ENCODE results near the gene RIPK3. TPM values are rescaled to one million over a fixed set of nuclear protein-coding genes. Genes with fewer than 3 reads are reported as not detected.

Gene RIPK3
- total RNA-seq, 3 donors from 2014 or later (not counting 1 experiment from before 2014, with no cell fraction given), result 36.1 to 58.2 (median 45.5) TPM

DNA sequence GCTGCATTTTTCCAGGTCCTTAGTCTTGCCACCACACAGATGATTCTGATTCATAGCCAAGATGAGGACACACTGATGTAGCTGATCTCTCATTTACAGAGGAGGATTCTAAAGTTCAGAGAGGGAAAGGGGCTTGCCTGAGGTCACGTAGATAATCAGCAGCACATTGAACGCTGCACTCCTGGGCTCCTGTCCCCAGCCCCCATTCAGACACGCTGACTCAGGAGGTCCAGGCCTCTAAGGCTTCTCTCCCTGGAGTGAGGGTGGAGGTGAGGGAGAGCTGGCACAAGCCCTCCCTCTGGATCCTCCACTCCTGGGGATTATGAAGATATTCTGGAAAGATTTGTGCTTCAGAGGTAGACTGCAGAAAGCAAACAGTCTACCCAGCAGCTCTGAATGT, 38.5 kb upstream of the RIPK3 start:
- H3K27me3 ChIP-seq (ENCODE audit: control insufficient read depth, insufficient read depth, low read length), result no peaks in the 10 kb centered on the region
- H3K9me3 ChIP-seq (ENCODE audit: control insufficient read depth, insufficient read depth, low read length), result no peaks in the 10 kb centered on the region
- no peaks in the 10 kb centered on the region for H3K36me3 ChIP-seq (ENCODE audit: control insufficient read depth, insufficient read depth, low read length)
- DNase-seq (no peak), ATAC-seq (no peak)
- H3K4me1 ChIP-seq (ENCODE audit: control insufficient read depth, insufficient read depth, low read length), result no peaks in the 10 kb centered on the region
- Mint-ChIP-seq H3K4me1 (no peaks in the 10 kb centered on the region), H3K27me3 (ENCODE audit: low read depth in 2 of 2) (peaks cover 0 to 7% of the 10 kb centered on the region in 2 donors), H3K9me3 (no peaks in the 10 kb centered on the region), H3K36me3 (no peaks in the 10 kb centered on the region), H3K4me3 (no peak overlapping the region), H3K27ac (no peak overlapping the region)
- H3K27ac ChIP-seq (ENCODE audit: low read length), result no peak overlapping the region
- no peak overlapping the region for H3K4me3 ChIP-seq (ENCODE audit: low read length)
- TF ChIP-seq, protein P1, sequence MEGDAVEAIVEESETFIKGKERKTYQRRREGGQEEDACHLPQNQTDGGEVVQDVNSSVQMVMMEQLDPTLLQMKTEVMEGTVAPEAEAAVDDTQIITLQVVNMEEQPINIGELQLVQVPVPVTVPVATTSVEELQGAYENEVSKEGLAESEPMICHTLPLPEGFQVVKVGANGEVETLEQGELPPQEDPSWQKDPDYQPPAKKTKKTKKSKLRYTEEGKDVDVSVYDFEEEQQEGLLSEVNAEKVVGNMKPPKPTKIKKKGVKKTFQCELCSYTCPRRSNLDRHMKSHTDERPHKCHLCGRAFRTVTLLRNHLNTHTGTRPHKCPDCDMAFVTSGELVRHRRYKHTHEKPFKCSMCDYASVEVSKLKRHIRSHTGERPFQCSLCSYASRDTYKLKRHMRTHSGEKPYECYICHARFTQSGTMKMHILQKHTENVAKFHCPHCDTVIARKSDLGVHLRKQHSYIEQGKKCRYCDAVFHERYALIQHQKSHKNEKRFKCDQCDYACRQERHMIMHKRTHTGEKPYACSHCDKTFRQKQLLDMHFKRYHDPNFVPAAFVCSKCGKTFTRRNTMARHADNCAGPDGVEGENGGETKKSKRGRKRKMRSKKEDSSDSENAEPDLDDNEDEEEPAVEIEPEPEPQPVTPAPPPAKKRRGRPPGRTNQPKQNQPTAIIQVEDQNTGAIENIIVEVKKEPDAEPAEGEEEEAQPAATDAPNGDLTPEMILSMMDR (IDR thresholded peaks at IDR 0.05), result no peak
- whole genome bisulfite sequencing (ENCODE audit: insufficient coverage), result 97% methylated on average over 3 of the region's 3 CpGs
- intact Hi-C loops (cut with micrococcal nuclease), result no loop called here

DNA sequence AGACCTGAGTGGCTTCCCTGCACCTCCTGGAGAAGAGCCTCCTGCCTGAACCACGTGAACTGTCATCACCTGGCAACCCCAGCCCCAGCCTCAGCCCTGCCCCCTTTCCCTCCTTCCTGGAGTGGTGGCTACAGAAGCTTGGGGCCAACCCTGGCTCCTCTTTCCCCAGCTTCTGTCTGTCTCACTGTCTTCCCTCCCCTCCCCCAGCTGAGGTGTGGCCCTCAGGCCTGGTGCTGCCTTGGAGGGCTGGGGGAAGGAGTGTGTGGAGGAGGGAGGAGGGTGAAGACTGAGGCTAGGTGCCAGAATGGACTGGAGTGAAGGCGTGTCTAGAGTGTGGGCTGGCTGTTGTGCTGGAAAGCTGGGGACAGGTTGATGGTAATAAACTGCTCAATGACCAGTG, 37.9 kb upstream of the RIPK3 start:
- no peaks in the 10 kb centered on the region for H3K27me3 ChIP-seq (ENCODE audit: control insufficient read depth, insufficient read depth, low read length)
- TF ChIP-seq, protein P1 (IDR thresholded peaks at IDR 0.05), result no peak
- no peaks in the 10 kb centered on the region for H3K36me3 Mint-ChIP-seq
- H3K27ac Mint-ChIP-seq, result no peak overlapping the region
- no peaks in the 10 kb centered on the region for H3K36me3 ChIP-seq (ENCODE audit: control insufficient read depth, insufficient read depth, low read length)
- intact Hi-C loops (cut with micrococcal nuclease), result no loop called here
- H3K4me3 ChIP-seq (ENCODE audit: low read length), result no peak overlapping the region
- no peaks in the 10 kb centered on the region for H3K4me1 ChIP-seq (ENCODE audit: control insufficient read depth, insufficient read depth, low read length)
- ATAC-seq (no peak), DNase-seq (no peak)
- H3K27me3 Mint-ChIP-seq (ENCODE audit: low read depth in 2 of 2), result peaks cover 0 to 7% of the 10 kb centered on the region in 2 donors
- no peak overlapping the region for H3K4me3 Mint-ChIP-seq
- H3K9me3 Mint-ChIP-seq, result no peaks in the 10 kb centered on the region
- 60% methylated on average over 2 of the region's 2 CpGs for WGBS (ENCODE audit: insufficient coverage)
- no peaks in the 10 kb centered on the region for H3K4me1 Mint-ChIP-seq
- no peaks in the 10 kb centered on the region for H3K9me3 ChIP-seq (ENCODE audit: control insufficient read depth, insufficient read depth, low read length)
- no peak overlapping the region for H3K27ac ChIP-seq (ENCODE audit: low read length)

DNA sequence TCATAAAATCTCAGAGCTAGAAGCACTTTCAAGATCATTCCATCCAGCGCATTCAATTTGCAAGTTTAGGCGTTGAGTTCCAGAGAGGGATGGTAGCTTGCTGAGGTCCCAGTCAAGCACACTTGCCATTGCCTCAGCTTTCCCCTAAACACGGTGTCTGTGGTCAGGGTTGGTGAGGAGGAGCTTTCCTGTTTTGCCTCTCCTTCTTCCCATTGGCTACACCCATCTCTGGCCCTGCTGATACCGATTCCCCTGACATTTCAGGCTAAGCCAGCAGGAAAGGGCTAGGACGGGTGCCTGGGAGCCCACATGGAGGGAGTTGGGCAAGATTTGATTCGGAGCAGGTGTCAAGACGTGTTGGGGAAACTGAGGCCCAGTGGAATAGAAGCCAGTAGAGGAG, 37.3 kb upstream of the RIPK3 start:
- 81% methylated on average over 6 of the region's 7 CpGs for WGBS (ENCODE audit: insufficient coverage)
- Histone ChIP-seq H3K27ac (ENCODE audit: low read length) (no peak overlapping the region), H3K4me3 (ENCODE audit: low read length) (no peak overlapping the region), H3K9me3 (ENCODE audit: control insufficient read depth, insufficient read depth, low read length) (no peaks in the 10 kb centered on the region), H3K4me1 (ENCODE audit: control insufficient read depth, insufficient read depth, low read length) (no peaks in the 10 kb centered on the region), H3K36me3 (ENCODE audit: control insufficient read depth, insufficient read depth, low read length) (no peaks in the 10 kb centered on the region), H3K27me3 (ENCODE audit: control insufficient read depth, insufficient read depth, low read length) (no peaks in the 10 kb centered on the region)
- Mint-ChIP-seq H3K4me3 (no peak overlapping the region), H3K36me3 (no peaks in the 10 kb centered on the region), H3K27me3 (ENCODE audit: low read depth in 2 of 2) (peaks cover 0 to 10% of the 10 kb centered on the region in 2 donors), H3K4me1 (no peaks in the 10 kb centered on the region), H3K27ac (no peak overlapping the region), H3K9me3 (no peaks in the 10 kb centered on the region)
- intact Hi-C loops (cut with micrococcal nuclease), result no loop called here
- ATAC-seq (no peak), DNase-seq (no peak)
- TF ChIP-seq, protein P1 (IDR thresholded peaks at IDR 0.05), result no peak

DNA sequence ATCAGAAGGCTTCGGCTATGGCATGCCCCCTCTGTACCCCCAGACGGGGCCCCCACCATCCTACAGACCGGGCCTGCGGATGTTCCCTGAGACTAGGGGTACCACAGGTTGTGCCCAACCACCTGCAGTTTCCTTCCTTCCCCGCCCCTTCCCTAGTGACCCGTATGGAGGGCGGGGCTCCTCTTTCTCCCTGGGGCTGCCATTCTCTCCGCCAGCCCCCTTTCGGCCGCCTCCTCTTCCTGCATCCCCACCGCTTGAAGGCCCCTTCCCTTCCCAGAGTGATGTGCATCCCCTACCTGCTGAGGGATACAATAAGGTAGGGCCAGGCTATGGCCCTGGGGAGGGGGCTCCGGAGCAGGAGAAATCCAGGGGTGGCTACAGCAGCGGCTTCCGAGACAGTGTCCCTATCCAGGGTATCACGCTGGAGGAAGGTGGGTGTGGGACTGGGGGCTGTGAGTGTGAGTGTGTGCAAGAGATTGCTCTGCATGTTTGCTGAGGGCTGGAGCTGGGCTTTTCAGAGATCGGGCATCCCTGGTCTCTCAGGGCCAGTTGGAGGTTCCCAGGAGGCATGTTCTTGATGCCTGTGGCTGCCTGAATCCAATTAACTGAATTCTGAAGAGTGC, 36.8 kb upstream of the RIPK3 start:
- no peaks in the 10 kb centered on the region for H3K4me1 Mint-ChIP-seq
- Histone ChIP-seq H3K36me3 (ENCODE audit: control insufficient read depth, insufficient read depth, low read length) (no peaks in the 10 kb centered on the region), H3K9me3 (ENCODE audit: control insufficient read depth, insufficient read depth, low read length) (no peaks in the 10 kb centered on the region), H3K27ac (ENCODE audit: low read length) (no peak overlapping the region), H3K4me1 (ENCODE audit: control insufficient read depth, insufficient read depth, low read length) (no peaks in the 10 kb centered on the region), H3K4me3 (ENCODE audit: low read length) (no peak overlapping the region), H3K27me3 (ENCODE audit: control insufficient read depth, insufficient read depth, low read length) (no peaks in the 10 kb centered on the region)
- no peak for DNase-seq
- 79% methylated on average over 16 of the region's 16 CpGs for WGBS (ENCODE audit: insufficient coverage)
- no peak overlapping the region for H3K27ac Mint-ChIP-seq
- intact Hi-C loops (cut with micrococcal nuclease), result no loop called here
- no peaks in the 10 kb centered on the region for H3K36me3 Mint-ChIP-seq
- no peak overlapping the region for H3K4me3 Mint-ChIP-seq
- H3K27me3 Mint-ChIP-seq (ENCODE audit: low read depth in 2 of 2), result peaks cover 0 to 12% of the 10 kb centered on the region in 2 donors
- TF ChIP-seq, protein P1 (IDR thresholded peaks at IDR 0.05), result no peak
- no peak for ATAC-seq
- no peaks in the 10 kb centered on the region for H3K9me3 Mint-ChIP-seq

All from natural killer cell (primary cell).